G401 (cell line): Measurements from ENCODE around the gene UCK2. TPM values are rescaled to one million over a fixed set of nuclear protein-coding genes. Genes with fewer than 3 reads are reported as not detected.

ENCODE experiments used
- DNase-seq: peaks from one replicate; pipeline ENCODE4 v3.0.0-alpha.2; 2015; ENCODE audit warnings: low spot score
- in situ Hi-C: cut with HindIII; loops from 2 replicates; pipeline ENCODE4 v1.10.0; 2016; ENCODE audit warnings: low sequenced_read_pairs, mixed read lengths
- total RNA-seq: library from RNA; depleted of rRNA; stranded (reverse); fragments of >200 nt; shearing (Covaris generic); gene quantifications from 2 replicates; pipeline ENCODE4 v1.2.3, GENCODE V29; 2014

The UCK2 gene
- total RNA-seq, 1 experiment from 2014 or later = 125 TPM

GRCh38 chr1:165914136-165914798 is 86.9 kb downstream of the UCK2 start:
- in situ Hi-C loops = no loop called here
- peak; percentile 88 for DNase-seq

DNA sequence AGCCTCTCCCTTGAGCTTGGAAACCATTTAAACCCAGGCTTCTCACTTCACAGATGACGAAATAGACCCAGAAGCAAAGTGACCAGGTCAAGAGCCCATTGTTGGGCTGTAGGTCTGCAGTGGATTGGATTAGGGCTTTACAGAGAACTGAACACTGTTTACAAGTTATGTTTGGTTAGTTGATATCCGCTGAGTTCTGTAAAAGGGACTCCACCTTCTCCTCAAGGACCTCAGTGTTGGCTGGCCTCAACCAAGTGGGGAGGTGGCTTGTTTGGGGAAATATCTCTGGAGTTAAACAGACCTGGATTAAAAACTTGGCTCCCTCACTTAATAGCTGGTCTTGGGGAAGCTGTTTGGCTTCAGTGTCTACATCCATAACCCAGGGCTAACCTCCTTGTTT is 88.1 kb downstream of the UCK2 start:
- in situ Hi-C loops = no loop called here

GRCh38 chr1:165915932-165916348 is 88.5 kb downstream of the UCK2 start:
- no peak for DNase-seq
- in situ Hi-C loops = no loop called here

More for the DNA sequence above, 88.1 kb downstream of the UCK2 start:
- DNase-seq = no peak

DNA sequence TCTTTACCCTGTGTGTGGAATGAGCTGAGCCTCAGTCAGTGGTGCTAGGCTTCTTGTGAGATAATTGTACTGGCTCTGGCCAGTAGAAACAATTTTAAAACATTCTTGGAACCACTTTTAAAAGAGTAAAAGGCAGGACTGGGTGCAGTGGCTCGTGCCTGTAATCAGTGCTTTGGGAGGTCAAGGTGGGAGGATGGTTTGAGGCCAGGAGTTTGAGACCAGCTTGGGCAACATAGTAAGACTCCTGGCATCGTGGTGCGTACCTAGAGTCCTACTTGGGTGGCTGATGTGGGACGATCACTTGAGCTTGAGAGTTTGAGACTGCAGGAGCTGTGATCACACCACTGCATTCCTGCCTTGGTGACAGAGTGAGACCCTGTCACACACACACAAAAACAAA is 89.8 kb downstream of the UCK2 start:
- in situ Hi-C loops = no loop called here
- DNase-seq = no peak

- in situ Hi-C loops = no loop called here
- no peak for DNase-seq
Observed at GRCh38 chr1:165924117-165924516, 96.7 kb downstream of the UCK2 start.

DNA sequence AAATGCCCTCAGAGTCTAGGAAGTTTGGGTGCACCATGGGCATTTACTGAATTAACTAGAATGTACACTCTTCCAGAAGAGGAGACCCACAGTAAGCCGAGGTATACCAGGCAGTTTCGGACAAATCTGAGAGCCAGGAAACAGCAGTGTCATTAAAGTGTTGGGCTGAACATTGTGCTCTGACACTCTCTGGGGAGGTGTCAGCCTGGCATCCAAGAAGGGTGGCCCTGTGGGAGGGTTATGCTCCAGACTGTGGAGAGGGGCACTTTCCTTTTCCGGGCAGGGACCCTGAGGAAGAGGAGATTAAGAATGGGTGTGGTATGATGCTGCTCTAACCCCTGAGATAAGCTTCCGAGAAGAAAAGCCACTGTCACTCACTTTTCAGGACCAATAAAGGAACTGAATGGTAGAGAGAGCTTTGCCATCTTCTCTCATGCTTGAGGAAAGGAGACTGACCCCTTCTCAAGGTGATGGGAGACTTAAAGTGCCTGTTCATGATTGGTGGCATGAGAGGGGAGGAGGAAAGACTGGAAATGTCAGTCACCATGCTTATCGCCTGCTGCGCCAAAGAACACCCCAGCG is 98.2 kb downstream of the UCK2 start:
- DNase-seq = no peak
- in situ Hi-C loops = no loop called here

GRCh38 chr1:165927169-165927568 is 99.8 kb downstream of the UCK2 start:
- in situ Hi-C loops = no loop called here
- no peak for DNase-seq

DNA sequence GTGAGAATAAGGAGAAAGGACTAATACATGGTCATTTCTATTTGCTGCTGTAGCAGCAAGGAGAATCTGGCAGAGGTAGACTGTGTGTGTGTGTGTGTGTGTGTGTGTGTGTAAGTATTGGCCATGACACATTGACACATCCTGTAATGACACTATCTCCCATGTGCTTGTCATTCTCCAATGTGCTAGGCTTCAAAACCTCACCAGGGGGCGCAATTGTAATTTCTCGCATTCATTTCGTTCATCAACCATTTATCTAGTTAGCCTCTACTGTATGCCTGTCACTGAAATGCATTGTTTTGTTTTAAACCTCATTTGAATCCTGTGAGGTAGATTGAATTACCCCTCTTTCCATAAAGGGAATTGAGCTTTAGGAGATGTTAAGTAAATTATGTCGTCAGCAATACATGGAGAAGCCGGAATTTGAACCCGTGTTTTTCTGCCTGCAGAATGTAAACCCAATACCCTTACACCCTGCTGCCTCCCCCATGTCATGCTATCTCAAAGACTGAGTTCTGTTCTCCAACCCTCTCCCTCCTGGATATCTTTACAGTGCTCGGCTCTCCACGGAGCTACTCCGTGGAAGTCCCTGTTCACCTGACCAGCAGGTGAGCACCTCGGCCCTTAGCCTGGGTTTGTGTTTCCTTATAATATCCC is 100.8 kb downstream of the UCK2 start:
- in situ Hi-C loops = no loop called here
- DNase-seq = peak; percentile 81

- DNase-seq = no peak
- in situ Hi-C loops = no loop called here
Observed at GRCh38 chr1:165930961-165931360, 103.5 kb downstream of the UCK2 start.

DNA sequence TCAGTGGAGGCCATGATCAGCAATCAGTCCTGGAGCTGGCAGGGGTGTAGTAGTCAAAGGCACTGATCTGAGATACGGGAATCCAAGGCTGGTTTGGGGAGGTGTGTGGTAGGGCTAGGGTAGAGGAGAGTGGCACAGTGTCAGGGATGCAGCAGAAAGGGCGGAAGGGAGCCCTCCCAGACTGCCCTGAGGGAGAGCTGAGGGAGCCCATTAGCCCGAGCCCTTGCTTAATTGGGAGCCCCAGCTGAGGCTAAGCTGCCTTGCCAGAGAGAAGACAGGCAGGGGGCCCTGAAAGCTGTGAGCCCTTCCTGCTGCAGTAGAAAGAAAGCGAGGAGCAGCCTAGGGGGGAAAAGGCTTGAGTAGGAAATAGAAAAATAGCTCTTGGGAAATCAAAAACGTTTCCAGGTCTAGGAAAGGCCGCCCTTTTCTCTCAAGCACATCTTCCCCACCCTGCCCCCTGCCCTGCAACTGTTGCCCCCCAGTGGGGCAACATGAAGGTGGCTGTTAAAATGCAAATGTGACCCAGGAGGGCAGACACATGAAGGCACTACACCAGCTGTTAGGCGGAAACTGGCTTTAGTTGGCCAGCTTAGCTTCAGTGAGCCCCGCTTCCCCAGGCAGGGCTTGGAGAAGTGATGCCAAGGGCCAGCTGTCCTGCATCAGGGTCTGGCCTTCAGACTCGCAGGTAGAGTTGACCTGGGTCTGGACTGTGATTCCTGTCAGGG is 106.2 kb downstream of the UCK2 start:
- in situ Hi-C loops = no loop called here
- no peak for DNase-seq

DNA sequence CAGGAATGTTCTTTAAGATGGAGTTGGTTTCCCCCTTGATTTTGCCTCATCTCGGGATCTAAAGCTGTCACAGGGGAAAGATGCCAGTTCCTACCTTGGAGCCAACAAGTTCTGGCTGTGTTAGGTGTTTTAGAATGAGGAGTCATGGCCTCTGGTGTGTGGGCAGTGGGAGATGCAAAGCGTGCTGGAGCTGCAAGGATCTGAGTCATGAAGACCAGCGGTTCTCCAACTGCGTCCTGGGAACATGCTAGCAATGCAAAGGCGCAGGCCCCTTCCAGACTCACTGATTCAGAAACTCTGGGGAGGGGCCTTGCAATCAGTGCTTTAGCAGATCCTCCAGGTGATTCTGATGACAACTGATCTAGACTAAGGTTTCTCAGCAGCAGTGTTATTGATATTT is 109.1 kb downstream of the UCK2 start:
- in situ Hi-C loops = no loop called here

DNA sequence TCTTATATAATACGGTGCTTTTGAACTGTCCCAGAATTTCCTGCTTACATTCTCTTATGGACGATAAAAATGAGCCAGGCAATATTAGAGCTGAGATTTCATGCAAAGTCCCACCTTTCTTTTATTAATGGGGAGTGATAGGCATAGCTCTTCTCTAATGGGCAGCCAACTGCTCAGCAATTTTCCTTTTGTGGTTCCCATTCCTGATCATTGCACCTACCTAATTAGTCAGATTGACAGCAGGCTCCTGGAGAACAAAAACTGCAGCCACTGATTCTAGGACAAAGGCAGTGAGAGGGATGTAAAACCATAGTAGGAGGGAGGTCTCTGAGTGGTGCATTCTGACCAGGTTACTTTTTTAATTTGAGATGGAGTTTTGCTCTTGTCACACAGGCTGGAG is 110.4 kb downstream of the UCK2 start:
- in situ Hi-C loops = no loop called here

More for the DNA sequence above, 109.1 kb downstream of the UCK2 start:
- DNase-seq = no peak

DNA sequence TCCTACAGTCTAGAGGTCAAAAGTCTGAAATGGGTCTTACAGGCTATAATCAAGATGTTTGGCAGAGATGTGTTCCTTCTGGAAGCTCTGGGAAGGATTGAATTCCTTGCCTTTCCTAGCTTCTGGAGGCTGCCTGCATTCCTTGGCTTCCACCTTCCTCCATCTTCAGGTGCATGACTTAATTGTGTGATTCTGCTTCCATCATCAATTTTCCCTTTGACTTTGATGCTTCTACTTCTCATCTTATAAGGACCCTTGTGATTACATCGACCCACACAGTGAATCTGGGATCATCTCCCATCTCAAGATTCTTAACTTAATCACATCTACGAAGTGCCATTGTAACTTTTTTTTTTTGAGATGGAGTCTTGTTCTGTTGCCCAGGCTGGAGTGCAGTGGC is 111.4 kb downstream of the UCK2 start:
- DNase-seq = no peak
- in situ Hi-C loops = no loop called here

More for the DNA sequence above, 110.4 kb downstream of the UCK2 start:
- no peak for DNase-seq

DNA sequence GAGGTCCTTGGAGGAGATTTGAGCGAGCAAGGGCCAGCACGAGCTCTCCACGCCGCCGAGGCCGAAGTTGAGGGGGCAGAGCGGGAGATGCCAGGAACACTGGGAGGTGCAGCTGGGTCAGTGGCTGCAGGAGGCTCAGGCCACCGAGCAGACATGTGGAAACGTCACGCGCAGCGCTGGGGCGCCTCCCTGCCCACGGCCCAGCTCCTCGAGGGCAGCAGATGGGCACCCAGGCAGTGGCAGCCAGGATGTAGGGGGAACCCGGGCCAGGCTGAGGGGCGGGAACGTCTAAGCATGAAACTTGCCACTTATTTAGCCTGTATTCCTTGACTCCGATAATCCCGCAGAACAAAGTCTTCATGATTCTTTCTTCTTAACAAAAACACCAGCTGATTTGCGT is 114.1 kb downstream of the UCK2 start:
- in situ Hi-C loops = no loop called here

DNA sequence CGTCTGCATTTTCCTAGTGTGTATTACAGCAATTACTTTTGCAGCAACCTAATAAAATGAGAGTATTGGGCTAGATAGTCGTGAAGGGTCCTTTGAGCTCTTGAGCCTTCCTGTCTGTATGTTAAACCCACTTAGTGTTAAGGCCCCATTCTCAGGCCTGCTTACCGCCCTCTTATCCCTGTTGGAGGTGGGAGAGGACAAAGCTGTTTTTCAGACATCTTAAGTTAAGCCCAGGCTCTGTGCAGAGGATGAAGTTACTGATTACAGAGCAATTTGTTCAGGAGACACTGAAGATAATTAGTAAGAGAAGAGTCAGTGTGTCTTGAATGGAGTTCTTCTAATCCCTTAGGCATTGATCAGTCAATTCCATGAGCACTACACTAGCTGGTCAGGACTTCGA is 114.6 kb downstream of the UCK2 start:
- DNase-seq = no peak
- in situ Hi-C loops = no loop called here

More for the DNA sequence above, 114.1 kb downstream of the UCK2 start:
- no peak for DNase-seq

- in situ Hi-C loops = no loop called here
- no peak for DNase-seq
Observed at GRCh38 chr1:165942927-165943597, 115.6 kb downstream of the UCK2 start.

GRCh38 chr1:165945911-165946310 is 118.5 kb downstream of the UCK2 start:
- in situ Hi-C loops = no loop called here
- no peak for DNase-seq

GRCh38 chr1:165947797-165948455 is 120.5 kb downstream of the UCK2 start:
- DNase-seq = no peak
- in situ Hi-C loops = no loop called here
